ENCODE results near the gene ZBTB7A. TPM values are rescaled to one million over a fixed set of nuclear protein-coding genes. Genes with fewer than 3 reads are reported as not detected.

Gene ZBTB7A
- polyA plus RNA-seq, 2 of the 4 experiments (the other 2 are of a cell fraction), result 2.3 to 11.6 TPM

- ATAC-seq, result 0 out of 6 replicates have a peak, but pooled peaks of 1 of the 2 experiments have one; percentile 6
- TF ChIP-seq CBX8 (IDR thresholded peaks at IDR 0.05) (no peak), EP300 (IDR thresholded peaks at IDR 0.05) (no peak), JUN (IDR thresholded peaks at IDR 0.05) (no peak), RNF2 (IDR thresholded peaks at IDR 0.05; ENCODE audit: borderline replicate concordance, low read depth) (no peak), CEBPB (IDR thresholded peaks at IDR 0.05) (no peak), MAX (IDR thresholded peaks at IDR 0.05) (no peak), GATA3 (IDR thresholded peaks at IDR 0.05; ENCODE audit: borderline replicate concordance) (no peak), ZSCAN20 (CRISPR knock-in tag; IDR thresholded peaks at IDR 0.05) (no peak), CHD2 (IDR thresholded peaks at IDR 0.05; ENCODE audit: low read length, partially characterized antibody) (no peak), ESRRA (IDR thresholded peaks at IDR 0.05; ENCODE audit: borderline replicate concordance, low read length) (no peak), MYC (IDR thresholded peaks at IDR 0.05; ENCODE audit: borderline replicate concordance, low read length) (no peak), CBX2 (IDR thresholded peaks at IDR 0.05; ENCODE audit: borderline replicate concordance, low read depth) (no peak), HES2 (IDR thresholded peaks at IDR 0.05) (no peak), HOXB5 (CRISPR knock-in tag; IDR thresholded peaks at IDR 0.05) (no peak), NFE2L2 (conservative IDR thresholded peaks at IDR 0.05; ENCODE audit: low read length) (no peak), HEYL (CRISPR knock-in tag; IDR thresholded peaks at IDR 0.05) (no peak)
Observed at GRCh38 chr19:4066176-4066606, 508 bp downstream of the ZBTB7A start.

GRCh38 chr19:4065430-4066175, 1.1 kb downstream of the ZBTB7A start:
- Histone ChIP-seq H3K4me3 (peak overlapping the region; percentile 96), H3K9me3 (no peaks in the 10 kb centered on the region), H3K4me2 (peak overlapping the region; percentile 90), H3K27ac (peak overlapping the region; percentile 97 to 100), H3K4me1 (peaks cover 37% of the 10 kb centered on the region)
- FAIRE-seq, result no peak
- POLR2A ChIA-PET, result interaction anchor here (0.6 kb wide), 1 partner anchor 109 kb away, joined by 4 read pairs; no protein-coding TSS in a partner anchor
- WGBS (ENCODE audit: missing lambda C conversion rate), result no CpG with 5 or more reads among the region's 98 CpGs
- CTCF ChIA-PET, result interaction anchor here (1.0 kb wide), 1 partner anchor 13 kb away, joined by 3 read pairs; no protein-coding TSS in a partner anchor
- TF ChIP-seq BHLHE40 (IDR thresholded peaks at IDR 0.05; ENCODE audit: low read depth, low read length) (no peak), CEBPB (IDR thresholded peaks at IDR 0.05) (peak in 1 of 2 experiments; percentile 86; a peak in 2 of 4 replicates), TFCP2L1 (CRISPR knock-in tag; IDR thresholded peaks at IDR 0.05) (no peak), PBX3 (IDR thresholded peaks at IDR 0.05) (peak; percentile 92), JUN (IDR thresholded peaks at IDR 0.05) (peak; percentile 60 to 84; a peak in 3 of 5 replicates), RARB (CRISPR knock-in tag; IDR thresholded peaks at IDR 0.05) (no peak)
- ATAC-seq, result peak; percentile 68 to 77
- peak; percentile 86 to 97 for DNase-seq (ENCODE audit: low read depth in 1 of 2, low spot score in 1 of 2)

More at GRCh38 chr19:4066176-4066606, 508 bp downstream of the ZBTB7A start:
- FAIRE-seq, result no peak
- H3K27ac ChIP-seq, result peak overlapping the region; percentile 96 to 100
- H3K4me1 ChIP-seq, result peaks cover 31% of the 10 kb centered on the region
- peak overlapping the region; percentile 95 for H3K4me3 ChIP-seq
- ChIA-PET CTCF (no interaction called here), POLR2A (interaction anchor here (0.6 kb wide), 1 partner anchor 109 kb away, joined by 4 read pairs; no protein-coding TSS in a partner anchor)
- H3K4me2 ChIP-seq, result peak overlapping the region; percentile 87
- no CpG with 5 or more reads among the region's 31 CpGs for WGBS (ENCODE audit: missing lambda C conversion rate)
- no peak for DNase-seq (ENCODE audit: low read depth in 1 of 2, low spot score in 1 of 2)
- no peaks in the 10 kb centered on the region for H3K9me3 ChIP-seq

- Histone ChIP-seq H3K27ac (peak overlapping the region; percentile 97 to 99), H3K9me3 (no peaks in the 10 kb centered on the region), H3K4me1 (peaks cover 46% of the 10 kb centered on the region), H3K4me2 (peak overlapping the region; percentile 90), H3K4me3 (peak overlapping the region; percentile 96)
- POLR2A ChIA-PET, result no interaction called here
- ATAC-seq (peak in 1 of 2 experiments; percentile 6; a peak in 2 of 6 replicates), DNase-seq (ENCODE audit: low read depth in 1 of 2, low spot score in 1 of 2) (no peak), FAIRE-seq (no peak)
- no CpG with 5 or more reads among the region's 57 CpGs for WGBS (ENCODE audit: missing lambda C conversion rate)
- CTCF ChIA-PET, result interaction anchor here (0.6 to 1.0 kb wide), 2 partner anchors 12 to 104 kb away, joined by 3 read pairs; no protein-coding TSS in a partner anchor
- peak; percentile 80 for TF ChIP-seq MAX (IDR thresholded peaks at IDR 0.05)
- no peak for TF ChIP-seq HES2 (IDR thresholded peaks at IDR 0.05)
- peak; percentile 58; the same call in 1 of the 2 replicates for TF ChIP-seq MYC (IDR thresholded peaks at IDR 0.05; ENCODE audit: borderline replicate concordance, low read length)
- TF ChIP-seq TP53 (CRISPR knock-in tag; IDR thresholded peaks at IDR 0.05), result 0 out of 2 replicates have a peak, but pooled peaks have one; percentile 20
Observed at GRCh38 chr19:4064496-4065260, 2.0 kb downstream of the ZBTB7A start.

Data from A549 (cell line).